ENCODE results near the gene OR10G3. TPM values are rescaled to one million over a fixed set of nuclear protein-coding genes. Genes with fewer than 3 reads are reported as not detected.

The OR10G3 gene
- total and polyA plus RNA-seq, 2 of the 4 experiments (the other 2 are of a cell fraction): not detected

DNA sequence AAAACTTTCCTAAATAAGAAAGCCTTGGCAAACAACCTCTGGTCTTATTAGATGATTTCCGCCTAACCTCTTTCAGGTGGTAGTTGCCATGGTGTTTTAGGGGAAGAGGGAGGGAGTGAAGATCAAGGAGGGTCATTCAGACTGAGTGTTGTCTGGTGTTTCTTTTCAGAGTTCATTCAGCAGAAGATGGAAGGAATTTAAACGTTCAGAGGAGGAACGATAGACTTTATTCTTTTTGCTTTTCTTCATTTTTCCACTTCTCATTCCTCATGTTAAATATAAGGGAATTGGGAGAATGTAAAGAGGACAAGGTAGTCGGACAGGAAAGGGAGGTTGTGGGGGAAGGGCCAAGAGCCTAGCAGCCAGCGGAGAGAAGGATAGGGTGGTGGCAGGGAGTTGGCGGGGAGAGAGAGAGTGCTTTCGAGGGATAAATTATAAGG lies 36.3 kb downstream of the OR10G3 start:
- H3K56ac ChIP-seq (ENCODE audit: extremely low read depth, insufficient read depth, low read length): no peak overlapping the region
- BruUV-seq (replicated peaks): no TSS peak
- intact Hi-C loops (cut with micrococcal nuclease) (no loop called here), dilution Hi-C loops (cut with HindIII; ENCODE audit: low sequenced_read_pairs, unreplicated experiment) (no loop called here), in situ Hi-C loops (cut with MboI; ENCODE audit: low sequenced_read_pairs) (no loop called here)
- no peak for TF ChIP-seq CEBPB (IDR thresholded peaks at IDR 0.05; ENCODE audit: low read depth, low read length)
- TF ChIP-seq, protein P1, sequence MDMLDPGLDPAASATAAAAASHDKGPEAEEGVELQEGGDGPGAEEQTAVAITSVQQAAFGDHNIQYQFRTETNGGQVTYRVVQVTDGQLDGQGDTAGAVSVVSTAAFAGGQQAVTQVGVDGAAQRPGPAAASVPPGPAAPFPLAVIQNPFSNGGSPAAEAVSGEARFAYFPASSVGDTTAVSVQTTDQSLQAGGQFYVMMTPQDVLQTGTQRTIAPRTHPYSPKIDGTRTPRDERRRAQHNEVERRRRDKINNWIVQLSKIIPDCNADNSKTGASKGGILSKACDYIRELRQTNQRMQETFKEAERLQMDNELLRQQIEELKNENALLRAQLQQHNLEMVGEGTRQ (IDR thresholded peaks at IDR 0.05; ENCODE audit: low read depth, low read length): no peak
- no peak for TF ChIP-seq POLR2A (IDR thresholded peaks at IDR 0.05; ENCODE audit: low read depth, low read length)
- TF ChIP-seq RCOR1 (IDR thresholded peaks at IDR 0.05; ENCODE audit: insufficient replicate concordance, low read length): no peak
- TF ChIP-seq NFE2L2 (IDR thresholded peaks at IDR 0.05; ENCODE audit: low read depth, low read length): no peak
- no peak for TF ChIP-seq RFX5 (IDR thresholded peaks at IDR 0.05; ENCODE audit: low read depth, low read length)
- TF ChIP-seq, protein P2, sequence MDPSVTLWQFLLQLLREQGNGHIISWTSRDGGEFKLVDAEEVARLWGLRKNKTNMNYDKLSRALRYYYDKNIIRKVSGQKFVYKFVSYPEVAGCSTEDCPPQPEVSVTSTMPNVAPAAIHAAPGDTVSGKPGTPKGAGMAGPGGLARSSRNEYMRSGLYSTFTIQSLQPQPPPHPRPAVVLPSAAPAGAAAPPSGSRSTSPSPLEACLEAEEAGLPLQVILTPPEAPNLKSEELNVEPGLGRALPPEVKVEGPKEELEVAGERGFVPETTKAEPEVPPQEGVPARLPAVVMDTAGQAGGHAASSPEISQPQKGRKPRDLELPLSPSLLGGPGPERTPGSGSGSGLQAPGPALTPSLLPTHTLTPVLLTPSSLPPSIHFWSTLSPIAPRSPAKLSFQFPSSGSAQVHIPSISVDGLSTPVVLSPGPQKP (IDR thresholded peaks at IDR 0.05; ENCODE audit: borderline replicate concordance, low read depth, low read length): no peak
- TF ChIP-seq, protein P3, sequence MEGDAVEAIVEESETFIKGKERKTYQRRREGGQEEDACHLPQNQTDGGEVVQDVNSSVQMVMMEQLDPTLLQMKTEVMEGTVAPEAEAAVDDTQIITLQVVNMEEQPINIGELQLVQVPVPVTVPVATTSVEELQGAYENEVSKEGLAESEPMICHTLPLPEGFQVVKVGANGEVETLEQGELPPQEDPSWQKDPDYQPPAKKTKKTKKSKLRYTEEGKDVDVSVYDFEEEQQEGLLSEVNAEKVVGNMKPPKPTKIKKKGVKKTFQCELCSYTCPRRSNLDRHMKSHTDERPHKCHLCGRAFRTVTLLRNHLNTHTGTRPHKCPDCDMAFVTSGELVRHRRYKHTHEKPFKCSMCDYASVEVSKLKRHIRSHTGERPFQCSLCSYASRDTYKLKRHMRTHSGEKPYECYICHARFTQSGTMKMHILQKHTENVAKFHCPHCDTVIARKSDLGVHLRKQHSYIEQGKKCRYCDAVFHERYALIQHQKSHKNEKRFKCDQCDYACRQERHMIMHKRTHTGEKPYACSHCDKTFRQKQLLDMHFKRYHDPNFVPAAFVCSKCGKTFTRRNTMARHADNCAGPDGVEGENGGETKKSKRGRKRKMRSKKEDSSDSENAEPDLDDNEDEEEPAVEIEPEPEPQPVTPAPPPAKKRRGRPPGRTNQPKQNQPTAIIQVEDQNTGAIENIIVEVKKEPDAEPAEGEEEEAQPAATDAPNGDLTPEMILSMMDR (conservative IDR thresholded peaks at IDR 0.05; ENCODE audit: low read depth, low read length): no peak
- TF ChIP-seq MAFK (IDR thresholded peaks at IDR 0.05; ENCODE audit: low read depth, low read length): no peak
- TF ChIP-seq SMC3 (IDR thresholded peaks at IDR 0.05; ENCODE audit: low read depth, low read length): no peak
- no peak for TF ChIP-seq MXI1 (IDR thresholded peaks at IDR 0.05; ENCODE audit: borderline replicate concordance, low read depth, low read length)
- TF ChIP-seq MAZ (IDR thresholded peaks at IDR 0.05; ENCODE audit: borderline replicate concordance, low read depth, low read length): no peak
- TF ChIP-seq CHD1 (IDR thresholded peaks at IDR 0.05; ENCODE audit: low read depth, low read length): no peak
- TF ChIP-seq FOS (IDR thresholded peaks at IDR 0.05; ENCODE audit: low read depth, low read length): no peak
- no peak for TF ChIP-seq RAD21 (IDR thresholded peaks at IDR 0.05; ENCODE audit: low read length)
- no peak for TF ChIP-seq BHLHE40 (IDR thresholded peaks at IDR 0.05; ENCODE audit: low read depth, low read length)
- no peak overlapping the region for H2AFZ ChIP-seq (replicated peaks; ENCODE audit: low read length, poor library complexity)
- H2BK120ac ChIP-seq (ENCODE audit: low read depth, low read length): no peak overlapping the region
- no peak overlapping the region for H2BK15ac ChIP-seq (ENCODE audit: low read depth, low read length)
- no peak overlapping the region for H3K18ac ChIP-seq (ENCODE audit: low read depth, low read length)
- DNase-seq: no peak
- ChIA-PET CTCF (no interaction called here), POLR2A (ENCODE audit: unreplicated experiment) (no interaction called here)
- no peak overlapping the region for H4K91ac ChIP-seq (ENCODE audit: insufficient read depth, low read depth, low read length)
- H3K4me3 ChIP-seq (ENCODE audit: insufficient read depth, low read depth, low read length): no peak overlapping the region
- H3K36me3 ChIP-seq (ENCODE audit: control insufficient read depth, insufficient read depth, low read length): no peaks in the 10 kb centered on the region
- no peak overlapping the region for H3K4me2 ChIP-seq (ENCODE audit: low read depth, low read length)
- H2BK5ac ChIP-seq (ENCODE audit: low read depth, low read length, poor library complexity, severe bottlenecking): no peak overlapping the region
- H2AK9ac ChIP-seq (replicated peaks; ENCODE audit: low read depth, low read length, poor library complexity): no peak overlapping the region
- no peak overlapping the region for H2AK5ac ChIP-seq (ENCODE audit: low read depth, low read length)
- no peaks in the 10 kb centered on the region for H3K9me1 ChIP-seq (ENCODE audit: insufficient read depth, low read length)
- H4K8ac ChIP-seq (ENCODE audit: low read depth in 2 of 2, low read length in 2 of 2): no peak overlapping the region
- no peak overlapping the region for H3K23ac ChIP-seq (ENCODE audit: low read depth, low read length)
- WGBS, 2 experiments (ENCODE audit: extremely low coverage in 2 of 2, insufficient read length in 1 of 2): no CpG with 5 or more reads among the region's 7 CpGs
- no peaks in the 10 kb centered on the region for H3K79me1 ChIP-seq (ENCODE audit: low read depth in 1 of 2, low read length in 2 of 2)
- H3K9ac ChIP-seq (ENCODE audit: low read depth, low read length): no peak overlapping the region
- H3K4ac ChIP-seq (ENCODE audit: low read depth, low read length): no peak overlapping the region
- no peak overlapping the region for H4K5ac ChIP-seq (ENCODE audit: low read depth, low read length)
- H3K14ac ChIP-seq (replicated peaks; ENCODE audit: low read depth, low read length): no peak overlapping the region
- H3K9me3 ChIP-seq (ENCODE audit: control insufficient read depth, insufficient read depth, low read length): no peaks in the 10 kb centered on the region
- peaks cover 10% of the 10 kb centered on the region for H3K27me3 ChIP-seq (ENCODE audit: control insufficient read depth, insufficient read depth, low read length)
- ATAC-seq (ENCODE audit: low read depth): no peak
- H4K20me1 ChIP-seq (ENCODE audit: insufficient read depth, low read length): no peaks in the 10 kb centered on the region
- H3K27ac ChIP-seq (ENCODE audit: insufficient read depth, low read length): no peak overlapping the region
- no peaks in the 10 kb centered on the region for H3K4me1 ChIP-seq (ENCODE audit: control insufficient read depth, insufficient read depth, low read length)
- no peak overlapping the region for H2BK20ac ChIP-seq (ENCODE audit: low read depth, low read length)
